NCI-H748 (cell line): Measurements from ENCODE around the gene POLQ.
"Not testable (repeated sequence)": the region's sequence is repeated elsewhere in the genome, so short reads cannot be mapped to it uniquely, and the experiment has no call there.

Experiments
- DNase-seq: peaks from one replicate; lab custom pipeline; 2025; ENCODE audit not compliant: unreplicated experiment; lab: John Stamatoyannopoulos, UW

Gene POLQ

DNA sequence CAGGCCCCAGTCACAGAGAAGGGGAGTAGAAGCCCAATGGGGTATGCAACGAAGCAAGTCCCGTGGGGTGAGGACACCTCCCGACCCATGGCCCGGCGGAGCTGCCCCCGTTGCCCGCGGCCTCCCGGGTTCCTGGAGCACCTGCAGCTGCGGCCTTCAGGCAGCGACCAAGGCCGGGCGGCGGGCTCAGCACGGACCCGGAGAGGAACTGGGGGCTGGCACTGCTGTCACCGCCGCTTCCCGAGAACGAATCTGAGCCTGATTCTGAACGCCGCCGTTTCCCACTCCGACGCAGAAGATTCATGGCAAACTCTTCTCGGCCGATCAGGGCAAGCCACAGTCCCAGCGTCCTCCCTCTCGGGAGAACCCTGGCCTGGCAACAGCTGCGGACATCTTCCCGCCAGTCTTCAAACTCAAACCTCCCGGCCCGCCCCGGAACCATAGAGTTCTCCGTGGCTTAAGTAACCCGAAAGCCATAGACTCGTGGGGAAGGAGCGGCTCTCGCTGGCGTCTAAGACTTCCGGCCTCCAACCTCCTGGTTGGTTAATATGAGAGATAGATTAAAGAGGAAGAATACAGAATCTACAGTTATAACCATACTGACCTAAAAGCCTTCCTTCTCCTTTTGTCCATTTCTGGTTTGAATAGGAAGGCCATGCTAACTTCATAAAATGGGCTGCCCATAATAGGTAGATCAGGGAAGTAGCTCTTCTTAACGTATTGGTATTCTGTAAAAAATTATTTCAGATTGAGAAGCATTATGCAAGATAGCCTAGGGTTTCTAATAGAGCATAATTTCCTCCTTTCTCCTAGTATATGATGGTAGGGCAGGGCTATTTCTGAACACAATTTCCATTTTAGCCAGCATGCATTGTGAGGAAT is at the start of gene POLQ:
Gene POLQ (minus strand): TSS at position 415 of the 882 bp plus-strand sequence. CDS start 111 bp downstream, at position 304.
- DNase-seq = peak; percentile 92

DNA sequence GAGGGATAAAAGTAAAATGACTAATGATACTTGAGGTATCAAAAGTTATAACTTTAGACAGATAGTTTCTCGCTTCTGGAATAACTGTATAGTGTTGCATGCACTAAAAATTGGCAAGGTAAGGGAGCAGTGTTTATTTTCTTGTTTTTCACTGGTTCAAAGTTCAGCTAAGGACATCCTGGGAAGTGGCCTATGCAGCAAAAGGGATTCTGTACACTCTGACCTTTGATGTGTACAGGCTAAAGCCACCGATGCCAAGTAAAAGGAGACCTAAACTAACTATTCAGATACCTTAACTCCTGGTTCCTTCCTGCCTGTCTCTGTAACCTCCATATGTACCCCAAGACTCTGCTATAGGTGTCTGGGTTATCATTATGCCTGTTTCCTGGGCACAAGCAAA is 49.1 kb upstream of the POLQ start:
- no peak for DNase-seq

DNA sequence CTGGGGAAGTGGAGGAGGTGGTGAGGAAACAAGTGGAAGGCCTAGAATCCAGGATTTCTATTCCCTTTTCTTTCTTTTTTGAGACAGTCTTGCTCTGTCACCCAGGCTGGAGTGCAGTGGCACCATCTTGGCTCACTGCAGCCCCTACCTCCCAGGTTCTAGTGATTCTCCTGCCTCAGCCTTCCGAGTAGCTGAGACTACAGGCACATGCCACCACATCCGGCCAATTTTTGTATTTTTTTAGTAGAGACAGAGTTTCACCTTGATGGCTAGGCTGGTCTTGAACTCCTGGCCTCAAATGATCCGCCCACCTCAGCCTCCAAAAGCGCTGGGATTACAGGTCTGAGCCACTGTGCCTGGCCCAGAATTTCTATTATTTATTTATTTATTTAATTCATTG is 48.0 kb upstream of the POLQ start:
- DNase-seq = not testable (repeated sequence)

DNA sequence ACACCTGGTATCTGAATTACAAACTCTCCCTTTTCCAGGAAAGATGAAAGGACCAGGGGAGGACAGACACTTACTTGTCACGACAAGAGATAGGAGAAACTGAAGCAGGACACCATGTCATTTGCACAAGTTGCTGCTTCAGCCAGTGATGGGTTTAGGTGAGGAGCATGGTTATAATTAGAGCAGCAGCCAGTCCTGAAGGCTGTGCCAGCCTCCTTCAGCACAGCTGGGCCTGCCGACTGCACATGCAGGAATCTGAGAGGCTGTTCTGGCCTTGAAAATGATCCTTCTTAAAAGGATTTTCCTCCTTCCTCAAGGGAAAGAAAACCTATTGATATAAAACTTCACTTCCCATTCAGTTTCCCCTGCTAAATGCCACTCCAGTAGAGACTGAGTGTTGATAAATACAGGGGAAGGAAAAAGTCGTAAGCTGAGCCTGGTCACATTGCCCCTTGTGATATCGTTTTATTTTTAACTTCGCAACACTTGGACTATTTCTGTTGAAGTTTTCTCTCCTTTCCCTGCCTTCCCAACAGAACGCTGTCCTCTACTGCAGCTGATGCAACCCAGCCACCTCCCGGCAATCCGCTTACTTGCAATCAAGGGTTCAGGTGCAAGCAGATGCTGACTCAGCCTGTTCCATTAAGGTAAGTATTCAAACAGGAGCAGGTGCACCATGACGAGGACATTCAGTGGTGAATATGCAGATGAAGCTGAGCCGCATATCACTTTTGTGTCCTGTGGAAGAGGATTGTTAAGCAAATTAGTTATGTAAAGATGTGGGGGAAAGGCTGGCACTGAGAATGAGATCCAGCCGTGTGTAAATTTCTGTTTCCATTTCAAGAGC is 47.3 kb upstream of the POLQ start, which contains the start of gene FBXO40:
Gene FBXO40 (plus strand): TSS at position 524 of the 847 bp plus-strand sequence. CDS start 27,197 bp downstream, outside the sequence.
- peak; percentile 69 for DNase-seq

DNA sequence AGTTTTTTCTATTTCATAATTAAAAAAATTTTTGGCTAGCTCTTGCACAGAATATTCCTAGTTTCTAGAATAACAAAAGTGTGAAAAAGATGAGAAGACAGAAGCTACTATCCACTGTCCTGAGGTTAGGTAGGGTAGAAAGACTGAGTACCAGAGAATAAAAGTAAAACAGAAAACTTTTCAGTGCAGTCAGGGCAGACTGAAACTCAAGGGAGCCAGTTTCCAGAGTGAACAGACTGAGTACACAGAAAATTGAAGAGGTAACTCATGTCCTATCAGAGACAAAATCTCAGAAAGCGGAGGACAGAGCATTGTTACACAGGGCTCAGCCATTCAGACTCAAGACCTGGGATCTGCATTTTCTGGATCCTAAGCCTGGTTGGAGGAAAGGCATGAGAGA is 38.6 kb upstream of the POLQ start:
- no peak for DNase-seq

DNA sequence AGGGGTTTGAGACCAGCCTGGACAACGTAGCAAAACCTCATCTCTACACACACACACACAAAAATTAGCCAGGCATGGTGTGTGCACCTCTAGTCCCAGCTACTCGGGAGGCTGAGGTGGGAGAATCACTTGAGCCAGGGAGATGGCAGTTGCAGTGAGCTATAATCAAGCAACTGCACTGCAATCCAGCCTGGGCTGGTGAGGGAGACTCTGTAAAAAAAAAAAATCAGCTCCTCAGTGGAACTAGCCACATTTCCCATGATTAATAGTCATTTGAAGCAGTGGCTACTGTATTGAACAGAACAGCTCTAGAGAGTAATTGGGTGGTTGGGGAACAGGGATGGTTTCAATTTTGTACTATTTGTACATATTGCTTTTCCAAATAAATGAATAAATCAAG is 35.9 kb upstream of the POLQ start:
- DNase-seq = no peak

DNA sequence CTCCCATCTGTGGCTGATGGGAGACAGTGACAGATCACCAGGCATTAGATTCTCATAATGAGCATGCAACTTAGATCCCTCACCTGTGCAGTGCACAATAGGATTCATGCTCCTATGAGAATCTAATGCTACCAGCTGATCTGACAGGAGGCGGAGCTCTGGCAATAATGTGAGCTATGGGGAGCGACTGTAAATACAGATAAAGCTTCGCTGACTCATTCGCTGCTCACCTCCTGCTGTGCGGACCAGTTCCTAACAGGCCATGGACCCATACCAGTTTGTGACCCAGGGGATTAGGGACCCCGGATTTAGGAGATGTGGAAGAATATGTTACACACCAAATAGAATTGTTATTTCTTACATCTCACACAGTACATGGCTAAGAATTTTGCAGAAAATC is 28.7 kb upstream of the POLQ start:
- DNase-seq = peak; percentile 65

DNA sequence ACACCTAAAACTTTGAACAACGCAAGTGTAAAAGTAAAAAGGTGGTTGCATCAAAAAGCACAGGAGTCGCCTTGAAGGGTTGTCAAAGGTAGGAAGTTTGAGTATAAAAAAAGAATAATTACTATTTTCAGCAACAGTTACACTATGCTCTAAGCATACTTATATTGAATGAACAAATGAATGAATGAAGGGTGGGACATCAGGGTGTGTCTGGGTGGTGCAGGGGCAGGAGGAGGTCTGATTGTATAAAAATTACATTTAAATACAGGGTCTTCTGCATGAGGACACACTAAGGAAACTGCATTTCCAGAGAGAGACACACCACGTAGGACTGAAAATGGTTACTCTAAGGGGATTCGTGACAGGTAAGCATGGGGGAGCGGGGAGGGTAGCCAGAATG is 21.9 kb upstream of the POLQ start, which contains the start of gene ARGFX:
Gene ARGFX (plus strand): TSS at position 301 of the 400 bp plus-strand sequence. CDS start 2,765 bp downstream, outside the sequence.
- DNase-seq = no peak

DNA sequence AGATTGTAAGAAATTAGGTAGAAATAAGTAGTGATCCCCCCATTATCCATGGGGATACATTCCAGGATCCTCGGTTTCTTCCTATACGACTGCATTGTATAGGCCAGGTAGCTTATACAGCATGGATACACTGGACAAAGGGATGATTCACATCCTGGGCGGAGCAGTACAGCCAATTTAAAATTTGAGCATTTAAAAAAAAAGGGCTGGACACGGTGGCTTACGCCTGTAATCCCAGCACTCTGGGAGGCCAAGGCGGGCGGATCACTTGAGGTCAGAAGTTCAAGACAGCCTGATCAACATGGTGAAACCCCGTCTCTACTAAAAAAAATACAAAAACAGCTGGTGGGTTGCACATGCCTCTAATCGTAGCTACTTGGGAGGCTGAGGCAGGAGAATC is 21.0 kb upstream of the POLQ start:
- DNase-seq = no peak

DNA sequence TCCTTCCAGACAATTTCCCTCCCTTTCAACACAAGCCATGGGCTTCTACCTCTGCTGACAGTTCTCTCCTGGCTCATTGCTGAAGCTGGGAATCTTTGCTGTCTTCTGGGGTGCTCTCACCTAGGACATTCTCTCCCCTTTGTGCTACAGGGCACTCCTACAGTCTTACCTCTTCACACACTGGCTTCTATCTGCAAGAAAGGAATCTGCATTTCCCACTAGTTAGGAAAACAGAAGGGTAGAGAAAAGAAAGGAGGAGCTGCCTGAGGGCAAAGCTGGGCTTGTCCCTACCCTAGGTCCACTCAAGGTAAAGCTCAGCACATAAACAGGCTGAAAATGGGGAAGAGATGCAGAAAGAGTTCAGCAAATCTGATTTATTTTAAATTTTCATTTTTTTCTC is 16.4 kb upstream of the POLQ start:
- no peak for DNase-seq

DNA sequence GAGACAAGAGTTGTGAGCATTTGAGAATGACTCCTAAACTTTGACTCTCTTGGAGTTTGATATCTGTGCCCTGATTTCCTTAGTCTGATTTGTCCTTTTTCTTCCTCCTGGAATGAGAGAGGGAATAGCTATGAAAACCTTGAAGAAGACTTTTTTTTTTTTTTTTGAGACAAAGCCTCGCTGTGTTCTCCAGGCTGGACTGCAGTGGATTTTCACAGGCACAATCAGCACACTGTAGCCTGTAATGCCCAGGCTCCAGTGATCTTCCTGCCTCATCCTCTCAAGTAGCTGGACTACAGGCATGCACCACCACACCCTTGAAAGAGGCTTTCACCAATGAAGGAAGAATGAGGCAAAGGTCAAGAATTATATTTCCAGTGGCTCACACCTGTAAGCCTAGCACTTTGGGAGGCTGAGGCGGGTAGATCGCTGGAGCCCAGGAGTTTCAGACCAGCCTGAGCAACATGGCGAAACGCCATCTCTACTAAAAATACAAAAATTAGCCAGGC is 11.7 kb upstream of the POLQ start:
- DNase-seq = no peak

DNA sequence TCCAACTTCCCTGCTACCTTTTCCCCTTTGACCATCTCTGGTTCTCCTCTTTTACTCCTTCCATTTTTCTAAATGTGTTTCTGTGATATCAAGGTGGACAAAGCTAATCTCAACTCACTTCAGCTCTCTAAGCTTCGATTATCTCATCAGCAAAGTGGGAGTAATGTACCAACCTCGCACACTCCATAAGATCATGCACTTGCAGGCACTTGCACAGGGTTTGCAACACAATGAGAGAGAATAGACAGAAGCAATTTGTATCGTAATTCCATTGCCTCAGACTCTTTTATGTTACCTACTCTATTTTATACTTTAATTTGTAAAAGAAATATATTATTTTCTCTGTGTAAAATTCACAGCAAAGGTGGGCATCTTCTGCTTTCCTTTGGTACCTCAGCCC is 7.0 kb upstream of the POLQ start:
- DNase-seq = no peak

DNA sequence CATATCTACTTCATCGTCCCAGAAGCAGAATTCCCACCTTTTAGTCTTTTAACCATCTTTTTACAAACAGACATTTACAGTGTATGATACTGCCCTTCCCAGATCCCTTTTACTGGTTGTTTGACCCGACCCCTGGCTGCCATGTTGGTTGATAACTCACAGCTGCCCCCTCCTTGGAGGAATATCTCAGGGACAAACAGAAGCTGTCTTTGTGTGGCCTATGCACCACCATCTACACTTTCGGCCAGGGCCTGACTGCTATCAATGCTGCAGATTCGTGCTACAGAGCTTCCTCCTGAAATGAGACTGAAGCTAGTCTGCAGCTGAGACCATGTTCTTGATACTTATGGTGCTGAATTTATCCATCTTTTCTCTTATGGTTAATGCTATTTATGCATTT is 6.6 kb upstream of the POLQ start:
- DNase-seq = no peak

DNA sequence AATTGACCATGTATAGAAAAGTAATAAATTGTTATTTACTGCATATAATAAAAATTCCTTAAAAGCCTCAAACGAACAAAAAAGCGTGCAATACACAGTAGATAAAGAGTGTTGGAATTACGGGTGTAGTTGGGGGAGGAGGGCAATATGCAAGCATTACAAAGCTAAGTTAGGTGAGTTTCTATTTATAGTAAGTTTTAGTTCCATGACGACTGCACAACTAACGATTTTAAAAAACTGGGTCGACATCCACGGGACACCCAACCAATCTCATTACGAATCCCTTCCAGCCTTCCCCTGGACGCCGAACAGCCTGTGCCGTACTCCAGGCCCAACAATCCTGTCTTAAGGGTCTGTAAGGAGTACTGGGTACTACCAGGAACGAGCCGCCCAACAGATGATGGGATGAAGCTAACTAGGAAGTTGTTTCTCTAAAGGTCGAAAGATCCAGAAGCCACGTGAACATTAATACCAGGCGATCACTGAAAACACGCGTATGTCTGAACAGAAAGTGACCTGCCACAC is 677 bp downstream of the POLQ start:
- no peak for DNase-seq

DNA sequence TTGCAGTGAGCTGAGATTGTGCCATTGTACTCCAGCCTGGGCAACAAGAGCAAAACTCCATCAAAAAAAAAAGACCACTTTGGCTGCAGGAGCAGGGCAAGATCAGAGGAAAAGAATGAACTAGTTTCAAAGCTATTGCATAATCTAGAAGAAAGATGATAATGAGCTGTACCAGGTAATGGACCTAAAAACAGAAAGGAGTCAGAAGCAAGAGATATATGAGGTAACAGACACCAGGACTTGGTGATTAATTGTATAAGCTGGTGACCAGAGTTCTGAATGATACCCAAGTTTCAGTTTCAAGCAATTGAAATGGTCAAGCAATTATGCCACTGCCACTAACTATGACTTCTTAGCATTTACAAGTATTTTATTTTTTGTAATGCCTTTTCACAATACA is 2.9 kb downstream of the POLQ start:
- DNase-seq = no peak

DNA sequence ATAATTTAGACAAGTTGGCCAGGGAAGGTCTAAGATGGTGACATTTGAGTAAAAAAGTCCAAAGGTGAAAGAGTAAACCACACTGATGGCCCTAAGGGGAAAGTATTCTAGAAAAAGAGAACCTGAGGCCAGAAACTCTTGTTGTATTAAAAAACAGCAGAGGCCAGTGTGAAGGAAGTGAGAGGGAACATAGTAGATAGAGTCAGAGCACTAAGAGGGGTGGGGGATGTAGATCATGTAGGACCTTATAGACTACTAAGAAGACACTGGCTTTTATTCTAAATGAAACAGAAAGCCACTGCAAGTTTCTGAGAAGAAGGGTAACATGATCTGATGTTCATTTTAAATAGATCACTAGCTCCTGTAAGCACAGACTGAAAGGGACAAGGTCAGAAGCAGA is 14.5 kb downstream of the POLQ start:
- DNase-seq = no peak

DNA sequence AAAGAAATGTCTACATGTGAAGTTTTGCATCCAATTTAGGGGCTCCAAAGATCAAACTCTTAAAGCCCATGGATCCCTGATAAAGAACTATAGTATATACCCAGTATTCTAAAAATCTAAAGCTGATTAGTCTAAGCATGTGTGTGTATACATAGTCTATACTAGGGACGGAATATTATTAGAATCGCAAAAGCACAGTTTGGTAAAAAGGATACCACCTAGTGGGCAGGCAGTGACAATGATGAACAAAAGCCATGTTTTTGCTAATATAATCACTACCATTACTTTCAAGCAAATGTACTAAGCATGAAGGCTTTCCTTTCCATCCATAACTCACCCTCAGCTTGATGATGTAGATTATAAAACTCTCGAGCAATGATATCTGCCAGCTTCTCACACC is 16.5 kb downstream of the POLQ start:
- DNase-seq = no peak

DNA sequence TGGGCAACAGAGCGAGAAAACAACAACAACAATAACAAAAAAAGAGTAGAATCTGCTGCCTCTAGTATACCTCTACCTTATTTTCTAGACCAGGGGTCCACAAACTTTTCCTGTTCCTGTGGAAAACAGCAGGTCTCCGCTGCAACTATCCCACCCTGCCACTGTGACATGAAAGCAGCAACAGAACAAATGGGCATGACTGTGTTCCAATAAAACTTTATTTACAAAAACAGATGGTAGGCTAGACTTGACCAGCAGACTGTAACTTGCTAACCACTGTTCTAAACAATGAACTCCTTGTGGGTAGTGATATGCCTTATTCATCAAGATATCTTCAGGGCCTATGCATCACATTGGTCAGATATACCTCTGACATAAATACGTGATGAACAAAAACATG is 25.3 kb downstream of the POLQ start:
- DNase-seq = no peak

DNA sequence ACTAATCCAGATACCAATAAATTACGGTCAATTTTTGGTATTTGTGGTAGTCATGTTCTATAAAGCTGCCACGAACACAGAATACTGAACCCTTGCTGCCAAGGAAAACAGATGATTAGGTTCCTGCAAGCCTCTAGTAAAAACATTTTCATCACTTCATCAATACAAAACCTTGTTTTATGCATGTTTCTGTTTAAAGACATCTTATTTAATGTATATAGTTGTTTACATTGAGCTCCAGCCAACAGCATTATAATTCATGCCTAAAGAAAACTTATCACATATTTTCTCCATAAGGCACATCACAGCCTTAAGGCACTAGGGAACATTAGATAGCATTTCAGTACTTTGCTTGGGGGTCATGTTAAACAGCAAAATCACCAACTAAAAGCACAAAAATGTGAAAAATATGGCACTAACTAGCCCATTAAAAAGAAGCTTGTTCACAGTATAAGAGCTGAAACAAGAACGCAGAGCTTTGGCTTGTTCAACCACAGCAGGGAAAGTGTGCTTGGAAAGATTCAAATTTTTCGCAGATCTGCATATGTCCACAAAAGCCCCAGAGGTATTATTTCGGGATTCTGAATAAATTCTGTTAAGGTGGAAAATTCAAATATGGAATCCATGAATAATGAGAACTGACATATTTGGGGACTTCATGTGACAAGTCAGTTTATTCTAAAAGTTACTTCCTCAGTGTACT is 27.7 kb downstream of the POLQ start:
- DNase-seq = no peak

DNA sequence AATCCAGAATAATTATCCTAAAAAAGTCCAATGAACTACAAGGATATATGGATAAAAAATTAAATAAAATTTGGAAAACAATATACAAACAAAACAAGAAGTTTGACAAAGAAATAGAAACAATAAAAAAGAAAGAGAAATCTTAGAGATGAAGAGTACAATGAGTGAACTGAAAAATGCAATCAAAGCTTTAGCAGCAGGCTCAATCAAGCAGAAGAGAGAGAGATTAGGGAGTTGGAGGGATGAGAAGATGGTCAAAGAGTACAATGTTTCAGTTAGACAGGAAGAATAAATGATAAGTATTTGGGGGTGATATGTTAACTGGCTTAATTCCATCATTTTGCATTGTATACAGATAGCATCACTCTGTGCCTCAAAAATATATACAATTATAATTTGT is 29.9 kb downstream of the POLQ start:
- no peak for DNase-seq

DNA sequence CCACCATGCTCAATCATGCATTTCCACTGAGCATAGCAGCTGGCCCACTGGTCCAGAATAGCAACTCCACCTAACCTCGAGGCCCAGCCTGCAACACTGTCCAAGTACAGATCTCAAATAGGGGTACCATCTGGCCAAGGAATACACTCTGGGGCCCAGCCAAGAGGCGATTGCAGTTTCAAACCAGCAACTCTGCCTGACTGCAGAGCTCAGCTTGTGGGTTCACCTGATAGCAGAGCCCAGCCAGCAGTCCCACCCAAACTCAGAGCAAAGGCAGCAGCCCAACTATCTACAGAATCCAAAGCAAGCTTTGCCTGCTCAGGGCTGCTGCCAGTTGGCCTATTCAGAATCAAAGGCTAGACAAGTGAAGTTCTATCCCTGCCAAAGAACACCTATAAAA is 30.5 kb downstream of the POLQ start:
- no peak for DNase-seq
